Karpas-422 (cell line): ENCODE results near the gene MMP2. TPM values are rescaled to one million over a fixed set of nuclear protein-coding genes. Genes with fewer than 3 reads are reported as not detected.

Source experiments
- DNase-seq: peaks from one replicate; pipeline ENCODE4 v3.0.0-alpha.2; 2015
- H2AFZ ChIP-seq: fragments of 200-600 bp; sonication (generic); 2 replicates; pipeline ENCODE4 v1.6.1; 2014; ENCODE audit warnings: antibody characterized with exemption, low read length, mixed read lengths
- H3K27ac ChIP-seq: fragments of 200-600 bp; sonication (generic); 2 replicates; pipeline ENCODE4 v1.5.1; 2014; ENCODE audit warnings: mild to moderate bottlenecking, low read length, moderate library complexity
- H3K27me3 ChIP-seq: fragments of 200-600 bp; sonication (generic); 2 replicates; pipeline ENCODE4 v1.6.1; 2014; ENCODE audit warnings: low read length, mixed read lengths
- H3K36me3 ChIP-seq: fragments of 200-600 bp; sonication (generic); 2 replicates; pipeline ENCODE4 v1.6.1; 2014; ENCODE audit warnings: low read length, mixed read lengths; ENCODE audit not compliant: insufficient read depth
- H3K4me1 ChIP-seq: fragments of 200-600 bp; sonication (generic); 2 replicates; pipeline ENCODE4 v1.6.1; 2014; ENCODE audit warnings: mild to moderate bottlenecking, low read length, mixed read lengths
- H3K4me2 ChIP-seq: fragments of 200-600 bp; sonication (generic); 2 replicates; pipeline ENCODE4 v1.6.1; 2014; ENCODE audit warnings: low read length, low read depth, mild to moderate bottlenecking; ENCODE audit not compliant: poor library complexity, severe bottlenecking
- H3K4me3 ChIP-seq: fragments of 200-600 bp; sonication (generic); 2 replicates; pipeline ENCODE4 v1.5.1; 2014; ENCODE audit warnings: mild to moderate bottlenecking, antibody characterized with exemption, low read length, mixed read lengths
- H3K79me2 ChIP-seq: fragments of 200-600 bp; sonication (generic); 2 replicates; pipeline ENCODE4 v1.6.1; 2014; ENCODE audit warnings: mild to moderate bottlenecking, low read length, mixed read lengths
- H3K9ac ChIP-seq: fragments of 200-600 bp; sonication (generic); 2 replicates; pipeline ENCODE4 v1.6.0; 2014; ENCODE audit warnings: low read length
- H3K9me2 ChIP-seq: fragments of 200-600 bp; sonication (generic), shearing (Covaris generic); replicated peaks from 2 replicates; pipeline ENCODE4 v1.6.0; 2014; ENCODE audit warnings: mild to moderate bottlenecking, low read length, moderate library complexity; ENCODE audit not compliant: insufficient read depth
- H3K9me3 ChIP-seq: fragments of 300-700, 200-600 bp; sonication (generic); 2 replicates; pipeline ENCODE4 v1.6.1; 2014; ENCODE audit warnings: low read length, mixed read lengths
- H4K20me1 ChIP-seq: fragments of 200-600 bp; sonication (generic); 2 replicates; pipeline ENCODE4 v1.6.1; 2014; ENCODE audit warnings: mild to moderate bottlenecking, antibody characterized with exemption, low read length, low read depth; ENCODE audit not compliant: insufficient read depth
- total RNA-seq: library from RNA; depleted of rRNA; stranded (reverse); fragments of >200 nt; shearing (Covaris generic); gene quantifications from 2 replicates; pipeline ENCODE4 v1.2.3, GENCODE V29; 2014; ENCODE audit warnings: low replicate concordance

The MMP2 gene
- total RNA-seq, 1 experiment from 2014 or later, result not detected

DNA sequence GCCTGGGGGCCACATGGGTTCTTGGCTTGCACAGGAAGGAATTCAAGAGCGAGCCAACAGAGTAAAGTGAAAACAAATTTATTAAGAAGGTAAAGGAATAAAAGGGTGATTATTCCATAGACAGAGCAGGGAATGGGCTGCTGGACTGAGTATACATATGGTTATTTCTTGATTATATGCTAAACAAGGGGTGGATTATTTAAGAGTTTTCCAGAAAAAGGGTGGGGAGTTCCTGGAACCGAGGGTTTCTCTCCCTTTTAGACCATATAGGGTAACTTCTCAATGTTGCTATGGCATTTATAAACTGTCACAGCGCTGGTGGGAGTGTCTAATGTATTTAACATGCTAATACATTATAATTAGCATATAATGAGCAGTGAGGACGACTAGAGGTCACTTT, 2.0 kb downstream of the MMP2 start:
- Histone ChIP-seq H3K9me2 (no peaks in the 10 kb centered on the region), H3K9ac (no peak overlapping the region), H3K27ac (no peak overlapping the region), H3K36me3 (no peaks in the 10 kb centered on the region), H3K79me2 (no peaks in the 10 kb centered on the region), H3K27me3 (no peaks in the 10 kb centered on the region), H3K4me2 (no peak overlapping the region), H3K4me1 (no peaks in the 10 kb centered on the region), H2AFZ (no peak overlapping the region), H3K4me3 (no peak overlapping the region), H3K9me3 (no peaks in the 10 kb centered on the region), H4K20me1 (no peaks in the 10 kb centered on the region)
- no peak for DNase-seq

DNA sequence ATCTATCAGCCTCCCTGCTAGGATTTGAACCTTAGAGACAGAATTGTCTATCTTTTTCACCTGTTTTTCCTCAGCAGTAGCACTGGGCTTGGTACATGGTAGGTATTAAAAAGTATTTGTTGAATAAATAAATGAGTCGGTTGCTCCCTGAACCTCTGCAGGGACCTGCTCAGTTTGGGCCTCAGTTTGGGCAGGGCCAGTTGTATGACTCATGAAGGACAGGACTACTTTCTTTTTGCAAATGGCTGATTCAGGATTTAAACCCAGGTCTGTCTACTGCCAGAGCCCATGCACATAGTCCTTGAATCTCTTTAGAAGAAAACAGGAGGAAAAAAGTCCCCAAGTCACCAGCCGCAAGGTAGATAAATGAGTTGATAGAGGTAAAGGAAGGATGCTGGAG, 3.1 kb downstream of the MMP2 start:
- Histone ChIP-seq H3K36me3 (no peaks in the 10 kb centered on the region), H2AFZ (no peak overlapping the region), H3K27ac (no peak overlapping the region), H3K4me1 (no peaks in the 10 kb centered on the region), H3K4me2 (no peak overlapping the region), H3K9ac (no peak overlapping the region), H3K9me2 (no peaks in the 10 kb centered on the region), H3K9me3 (no peaks in the 10 kb centered on the region), H3K27me3 (no peaks in the 10 kb centered on the region), H3K79me2 (no peaks in the 10 kb centered on the region), H4K20me1 (no peaks in the 10 kb centered on the region), H3K4me3 (no peak overlapping the region)
- DNase-seq, result no peak

GRCh38 chr16:55487048-55487803, 8.2 kb downstream of the MMP2 start:
- H3K4me2 ChIP-seq, result no peak overlapping the region
- H3K27ac ChIP-seq, result no peak overlapping the region
- no peaks in the 10 kb centered on the region for H3K36me3 ChIP-seq
- H3K79me2 ChIP-seq, result no peaks in the 10 kb centered on the region
- H3K4me1 ChIP-seq, result no peaks in the 10 kb centered on the region
- DNase-seq, result no peak
- H4K20me1 ChIP-seq, result no peaks in the 10 kb centered on the region
- H3K4me3 ChIP-seq, result no peak overlapping the region
- no peak overlapping the region for H3K9ac ChIP-seq
- H2AFZ ChIP-seq, result no peak overlapping the region
- no peaks in the 10 kb centered on the region for H3K9me2 ChIP-seq
- H3K27me3 ChIP-seq, result no peaks in the 10 kb centered on the region
- no peaks in the 10 kb centered on the region for H3K9me3 ChIP-seq

DNA sequence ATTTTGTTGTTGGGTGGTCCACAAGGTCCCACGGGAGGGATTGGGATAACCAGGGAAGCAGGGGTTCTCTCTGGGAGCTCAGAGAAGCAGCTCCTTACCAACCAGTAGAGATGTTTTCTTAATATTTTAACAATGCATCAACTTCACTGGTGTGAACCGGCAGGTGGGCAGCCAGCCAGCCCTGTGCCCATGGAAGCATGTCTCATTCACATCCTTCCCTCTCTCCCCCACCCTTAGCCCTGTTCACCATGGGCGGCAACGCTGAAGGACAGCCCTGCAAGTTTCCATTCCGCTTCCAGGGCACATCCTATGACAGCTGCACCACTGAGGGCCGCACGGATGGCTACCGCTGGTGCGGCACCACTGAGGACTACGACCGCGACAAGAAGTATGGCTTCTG, 9.3 kb downstream of the MMP2 start:
- Histone ChIP-seq H3K4me1 (no peaks in the 10 kb centered on the region), H3K9me2 (no peaks in the 10 kb centered on the region), H3K79me2 (no peaks in the 10 kb centered on the region), H3K9me3 (no peaks in the 10 kb centered on the region), H4K20me1 (no peaks in the 10 kb centered on the region), H3K4me2 (no peak overlapping the region), H3K36me3 (no peaks in the 10 kb centered on the region), H3K4me3 (no peak overlapping the region), H2AFZ (no peak overlapping the region), H3K27ac (no peak overlapping the region), H3K9ac (no peak overlapping the region), H3K27me3 (no peaks in the 10 kb centered on the region)
- no peak for DNase-seq

- Histone ChIP-seq H3K27me3 (no peaks in the 10 kb centered on the region), H3K9me3 (no peaks in the 10 kb centered on the region), H3K4me2 (no peak overlapping the region), H3K36me3 (no peaks in the 10 kb centered on the region), H3K79me2 (no peaks in the 10 kb centered on the region), H4K20me1 (no peaks in the 10 kb centered on the region), H3K9me2 (no peaks in the 10 kb centered on the region), H3K9ac (no peak overlapping the region), H2AFZ (no peak overlapping the region), H3K4me3 (no peak overlapping the region), H3K27ac (no peak overlapping the region), H3K4me1 (no peaks in the 10 kb centered on the region)
- no peak for DNase-seq
Measured at GRCh38 chr16:55489119-55489955, 10.3 kb downstream of the MMP2 start.

DNA sequence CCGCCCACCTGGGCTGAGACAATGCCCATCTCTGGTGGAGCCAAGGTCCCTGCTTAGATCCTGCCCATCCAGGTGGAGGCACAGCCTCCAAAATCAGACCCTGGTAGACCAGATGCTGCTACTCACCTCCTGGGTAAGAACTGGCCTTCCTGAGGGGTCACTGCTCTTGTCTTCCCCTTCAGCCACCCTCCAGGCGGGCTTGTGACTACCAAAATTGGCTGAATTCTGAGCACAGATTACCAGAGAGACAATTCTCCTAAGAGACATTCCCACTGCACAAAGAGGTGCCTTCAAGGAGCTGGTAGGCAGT, 10.9 kb downstream of the MMP2 start:
- DNase-seq, result no peak
- no peak overlapping the region for H3K27ac ChIP-seq
- H2AFZ ChIP-seq, result no peak overlapping the region
- H3K9me3 ChIP-seq, result no peaks in the 10 kb centered on the region
- no peak overlapping the region for H3K9ac ChIP-seq
- H3K4me2 ChIP-seq, result no peak overlapping the region
- no peaks in the 10 kb centered on the region for H3K9me2 ChIP-seq
- H3K36me3 ChIP-seq, result no peaks in the 10 kb centered on the region
- no peak overlapping the region for H3K4me3 ChIP-seq
- H3K27me3 ChIP-seq, result no peaks in the 10 kb centered on the region
- H4K20me1 ChIP-seq, result no peaks in the 10 kb centered on the region
- H3K4me1 ChIP-seq, result no peaks in the 10 kb centered on the region
- H3K79me2 ChIP-seq, result no peaks in the 10 kb centered on the region

DNA sequence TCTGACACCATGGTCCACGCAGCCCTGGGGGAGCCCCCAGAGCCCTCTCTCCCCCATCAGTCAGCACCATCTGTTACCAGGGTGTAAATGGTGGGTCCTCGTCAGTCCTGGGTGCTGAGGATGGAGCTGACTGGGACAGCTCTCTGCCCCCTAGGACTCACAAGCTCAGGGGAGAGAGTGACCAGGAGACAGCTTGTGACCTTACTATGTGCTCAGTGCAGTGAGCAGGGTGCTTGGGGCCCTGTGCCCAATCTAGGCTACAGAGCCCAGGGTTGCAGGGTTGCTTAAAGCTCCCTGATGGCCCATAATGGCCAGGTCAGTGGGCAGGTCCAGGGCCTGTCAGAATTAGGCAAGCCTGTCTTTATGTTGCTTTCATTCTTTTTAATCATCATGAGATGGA, 11.3 kb downstream of the MMP2 start:
- no peaks in the 10 kb centered on the region for H3K9me3 ChIP-seq
- no peak overlapping the region for H3K9ac ChIP-seq

GRCh38 chr16:55491691-55492090, 12.7 kb downstream of the MMP2 start:
- Histone ChIP-seq H3K9me2 (no peaks in the 10 kb centered on the region), H4K20me1 (no peaks in the 10 kb centered on the region), H3K79me2 (no peaks in the 10 kb centered on the region), H3K36me3 (no peaks in the 10 kb centered on the region), H3K9me3 (no peaks in the 10 kb centered on the region), H3K4me3 (no peak overlapping the region), H3K27ac (no peak overlapping the region), H2AFZ (no peak overlapping the region), H3K4me2 (no peak overlapping the region), H3K9ac (no peak overlapping the region), H3K27me3 (no peaks in the 10 kb centered on the region), H3K4me1 (no peaks in the 10 kb centered on the region)
- no peak for DNase-seq

More for the DNA sequence above, 11.3 kb downstream of the MMP2 start:
- no peak overlapping the region for H3K4me3 ChIP-seq
- no peaks in the 10 kb centered on the region for H3K79me2 ChIP-seq
- H3K4me1 ChIP-seq, result no peaks in the 10 kb centered on the region
- H4K20me1 ChIP-seq, result no peaks in the 10 kb centered on the region
- H3K27ac ChIP-seq, result no peak overlapping the region
- DNase-seq, result no peak
- no peaks in the 10 kb centered on the region for H3K9me2 ChIP-seq
- no peak overlapping the region for H3K4me2 ChIP-seq
- no peak overlapping the region for H2AFZ ChIP-seq
- H3K27me3 ChIP-seq, result no peaks in the 10 kb centered on the region
- H3K36me3 ChIP-seq, result no peaks in the 10 kb centered on the region
